ENCODE results near the gene RPL13A. TPM values are rescaled to one million over a fixed set of nuclear protein-coding genes. Genes with fewer than 3 reads are reported as not detected.
A peak's percentile ranks its signal among the peaks of the same experiment; 100 is the strongest.

The RPL13A gene
- total RNA-seq, 1 experiment from 2014 or later: 1,196 TPM

GRCh38 chr19:49503582-49503962 is 16.2 kb downstream of the RPL13A start:
- DNase-seq (ENCODE audit: low read depth, low spot score) (no peak), ATAC-seq (no peak)
- no TSS peak for BruUV-seq (replicated peaks)
- Histone ChIP-seq H3K36me3 (ENCODE audit: control insufficient read depth, insufficient read depth, low read length) (no peaks in the 10 kb centered on the region), H3K4me1 (ENCODE audit: control insufficient read depth, insufficient read depth, low read length) (peaks cover 6% of the 10 kb centered on the region), H3K27me3 (ENCODE audit: control insufficient read depth, insufficient read depth, low read length) (no peaks in the 10 kb centered on the region), H3K9me3 (ENCODE audit: control insufficient read depth, insufficient read depth, low read depth, low read length) (no peaks in the 10 kb centered on the region), H3K4me3 (ENCODE audit: low read depth in 2 of 2, low read length in 2 of 2) (no peak overlapping the region), H3K27ac (ENCODE audit: low read length) (no peak overlapping the region)
- POLR2A ChIA-PET: no interaction called here
- intact Hi-C loops (cut with micrococcal nuclease; ENCODE audit: unreplicated experiment) (loop anchor here (2.0 kb wide), 1 partner anchor 43 kb away; no protein-coding TSS in a partner anchor), in situ Hi-C loops (cut with HindIII; ENCODE audit: low pct_unique_long_range_greater_than_20kb, low sequenced_read_pairs) (no loop called here)
- CTCF ChIA-PET: interaction anchor here (1.1 to 1.4 kb wide), 2 partner anchors 43 to 45 kb away, joined by 3 to 9 read pairs; no protein-coding TSS in a partner anchor
- TF ChIP-seq REST (IDR thresholded peaks at IDR 0.05; ENCODE audit: insufficient read depth in 1 of 2, low read depth in 2 of 2, low read length in 1 of 2) (no peak), CTCF (IDR thresholded peaks at IDR 0.05) (no peak), TCF7L2 (IDR thresholded peaks at IDR 0.05; ENCODE audit: low read depth, low read length) (no peak), SIN3A (IDR thresholded peaks at IDR 0.05; ENCODE audit: borderline replicate concordance, insufficient read depth, low read depth, low read length) (no peak), POLR2AphosphoS5 (IDR thresholded peaks at IDR 0.05; ENCODE audit: low read depth, low read length) (no peak)

GRCh38 chr19:49506575-49507105 is 19.2 kb downstream of the RPL13A start:
- in situ Hi-C loops (cut with HindIII; ENCODE audit: low pct_unique_long_range_greater_than_20kb, low sequenced_read_pairs): no loop called here
- BruUV-seq (replicated peaks): no TSS peak
- no peaks in the 10 kb centered on the region for H3K36me3 ChIP-seq (ENCODE audit: control insufficient read depth, insufficient read depth, low read length)

More at GRCh38 chr19:49506575-49507105, 19.2 kb downstream of the RPL13A start:
- TF ChIP-seq POLR2AphosphoS5 (IDR thresholded peaks at IDR 0.05; ENCODE audit: low read depth, low read length): no peak
- TF ChIP-seq SIN3A (IDR thresholded peaks at IDR 0.05; ENCODE audit: borderline replicate concordance, insufficient read depth, low read depth, low read length): no peak
- TF ChIP-seq TCF7L2 (IDR thresholded peaks at IDR 0.05; ENCODE audit: low read depth, low read length): no peak
- no peak for TF ChIP-seq REST (IDR thresholded peaks at IDR 0.05; ENCODE audit: insufficient read depth in 1 of 2, low read depth in 2 of 2, low read length in 1 of 2)
- peak; percentile 87 for TF ChIP-seq CTCF (IDR thresholded peaks at IDR 0.05)
- Histone ChIP-seq H3K9me3 (ENCODE audit: control insufficient read depth, insufficient read depth, low read depth, low read length) (no peaks in the 10 kb centered on the region), H3K27ac (ENCODE audit: low read length) (no peak overlapping the region), H3K4me1 (ENCODE audit: control insufficient read depth, insufficient read depth, low read length) (no peaks in the 10 kb centered on the region), H3K27me3 (ENCODE audit: control insufficient read depth, insufficient read depth, low read length) (no peaks in the 10 kb centered on the region), H3K4me3 (ENCODE audit: low read depth in 2 of 2, low read length in 2 of 2) (no peak overlapping the region)
- CTCF ChIA-PET: interaction anchor here (0.6 to 0.9 kb wide), 5 partner anchors 21 to 64 kb away, joined by 3 to 7 read pairs (median 4); partner anchors contain the start of gene RCN3
- POLR2A ChIA-PET: no interaction called here
- ATAC-seq (peak; percentile 60; the same call in 1 of the 2 replicates), DNase-seq (ENCODE audit: low read depth, low spot score) (no peak)
- intact Hi-C loops (cut with micrococcal nuclease; ENCODE audit: unreplicated experiment): no loop called here
